ENCODE data around the gene OR5A2.
"Not testable (repeated sequence)": the region's sequence is repeated elsewhere in the genome, so short reads cannot be mapped to it uniquely, and the experiment has no call there.

OR5A2 gene

GRCh38 chr11:59401262-59401552 lies 25.0 kb downstream of the OR5A2 start:
- H3K4me3 ChIP-seq (ENCODE audit: low read depth, low read length) = no peak overlapping the region
- DNase-seq (ENCODE audit: low read depth) = no peak
- TF ChIP-seq, protein P1, sequence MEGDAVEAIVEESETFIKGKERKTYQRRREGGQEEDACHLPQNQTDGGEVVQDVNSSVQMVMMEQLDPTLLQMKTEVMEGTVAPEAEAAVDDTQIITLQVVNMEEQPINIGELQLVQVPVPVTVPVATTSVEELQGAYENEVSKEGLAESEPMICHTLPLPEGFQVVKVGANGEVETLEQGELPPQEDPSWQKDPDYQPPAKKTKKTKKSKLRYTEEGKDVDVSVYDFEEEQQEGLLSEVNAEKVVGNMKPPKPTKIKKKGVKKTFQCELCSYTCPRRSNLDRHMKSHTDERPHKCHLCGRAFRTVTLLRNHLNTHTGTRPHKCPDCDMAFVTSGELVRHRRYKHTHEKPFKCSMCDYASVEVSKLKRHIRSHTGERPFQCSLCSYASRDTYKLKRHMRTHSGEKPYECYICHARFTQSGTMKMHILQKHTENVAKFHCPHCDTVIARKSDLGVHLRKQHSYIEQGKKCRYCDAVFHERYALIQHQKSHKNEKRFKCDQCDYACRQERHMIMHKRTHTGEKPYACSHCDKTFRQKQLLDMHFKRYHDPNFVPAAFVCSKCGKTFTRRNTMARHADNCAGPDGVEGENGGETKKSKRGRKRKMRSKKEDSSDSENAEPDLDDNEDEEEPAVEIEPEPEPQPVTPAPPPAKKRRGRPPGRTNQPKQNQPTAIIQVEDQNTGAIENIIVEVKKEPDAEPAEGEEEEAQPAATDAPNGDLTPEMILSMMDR (IDR thresholded peaks at IDR 0.05; ENCODE audit: low read depth, low read length, missing control alignments) = no peak

DNA sequence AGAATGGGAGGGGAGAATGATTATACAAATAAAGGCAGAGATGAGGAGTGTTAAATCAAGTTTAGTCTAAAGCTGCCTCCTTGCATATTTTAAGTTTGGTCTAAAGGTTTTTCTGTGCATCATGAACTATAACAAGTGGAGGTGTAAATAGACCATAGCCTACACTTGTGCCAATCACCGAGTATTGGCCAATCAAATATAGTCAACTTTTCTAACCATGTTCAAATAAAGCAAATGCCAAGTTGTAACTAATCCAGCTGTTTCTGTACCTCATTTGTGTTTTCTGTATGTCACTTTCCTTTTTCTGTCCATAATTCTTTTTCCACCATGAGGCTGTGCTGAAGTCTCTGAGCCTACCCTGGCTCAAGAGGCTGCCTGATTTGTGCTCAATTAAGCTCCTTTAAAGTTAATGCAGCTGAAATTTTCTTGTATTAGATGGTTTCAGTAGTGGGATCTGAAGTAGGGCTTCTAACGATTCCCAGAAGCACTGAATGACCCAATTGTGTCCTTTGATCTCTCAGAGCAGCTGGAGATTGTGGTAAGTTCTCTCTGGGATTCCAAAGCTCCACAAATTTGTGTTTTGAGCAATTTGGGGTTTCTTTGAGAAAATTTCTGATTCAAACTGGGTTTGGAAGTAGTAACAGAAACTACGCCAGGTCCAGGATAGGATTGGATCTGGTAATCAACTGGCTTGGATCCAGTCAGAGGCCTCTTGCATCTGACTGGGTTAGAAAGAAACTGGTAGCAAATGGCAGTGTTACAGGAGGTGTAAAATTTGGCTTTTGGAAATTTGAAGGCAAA lies 25.6 kb downstream of the OR5A2 start:
- H3K4me3 ChIP-seq (ENCODE audit: low read depth, low read length) = no peak overlapping the region
- no peak for DNase-seq (ENCODE audit: low read depth)
- TF ChIP-seq, protein P1 (IDR thresholded peaks at IDR 0.05; ENCODE audit: low read depth, low read length, missing control alignments) = no peak

GRCh38 chr11:59394186-59394585 lies 32.0 kb downstream of the OR5A2 start:
- DNase-seq (ENCODE audit: low read depth) = no peak
- TF ChIP-seq, protein P1 (IDR thresholded peaks at IDR 0.05; ENCODE audit: low read depth, low read length, missing control alignments) = no peak
- H3K4me3 ChIP-seq (ENCODE audit: low read depth, low read length) = no peak overlapping the region

GRCh38 chr11:59380263-59381059 lies 45.8 kb downstream of the OR5A2 start:
- DNase-seq (ENCODE audit: low read depth) = peak; percentile 29
- TF ChIP-seq, protein P1 (IDR thresholded peaks at IDR 0.05; ENCODE audit: low read depth, low read length, missing control alignments) = no peak

DNA sequence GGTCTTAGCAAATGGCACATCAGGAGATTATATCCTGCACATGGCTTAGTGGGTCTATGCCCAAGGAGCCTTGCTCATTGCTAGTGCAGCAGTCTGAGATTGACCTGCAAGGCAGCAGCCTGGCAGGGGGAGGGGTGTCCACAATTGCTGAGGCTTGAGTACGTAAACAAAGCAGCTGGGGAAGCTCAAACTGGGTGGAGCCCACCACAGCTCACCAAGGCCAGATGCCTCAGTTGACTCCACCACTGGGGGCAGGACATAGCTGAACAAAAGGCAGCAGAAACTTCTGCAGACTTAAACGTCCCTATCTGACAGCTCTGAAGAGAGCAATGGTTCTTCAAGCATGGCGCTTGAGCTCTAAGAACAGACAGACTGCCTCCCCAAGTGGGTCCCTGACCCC lies 53.9 kb downstream of the OR5A2 start:
- not testable (repeated sequence) for DNase-seq (ENCODE audit: low read depth); H3K4me3 ChIP-seq (ENCODE audit: low read depth, low read length)

More at GRCh38 chr11:59380263-59381059, 45.8 kb downstream of the OR5A2 start:
- H3K4me3 ChIP-seq (ENCODE audit: low read depth, low read length) = no peak overlapping the region

DNA sequence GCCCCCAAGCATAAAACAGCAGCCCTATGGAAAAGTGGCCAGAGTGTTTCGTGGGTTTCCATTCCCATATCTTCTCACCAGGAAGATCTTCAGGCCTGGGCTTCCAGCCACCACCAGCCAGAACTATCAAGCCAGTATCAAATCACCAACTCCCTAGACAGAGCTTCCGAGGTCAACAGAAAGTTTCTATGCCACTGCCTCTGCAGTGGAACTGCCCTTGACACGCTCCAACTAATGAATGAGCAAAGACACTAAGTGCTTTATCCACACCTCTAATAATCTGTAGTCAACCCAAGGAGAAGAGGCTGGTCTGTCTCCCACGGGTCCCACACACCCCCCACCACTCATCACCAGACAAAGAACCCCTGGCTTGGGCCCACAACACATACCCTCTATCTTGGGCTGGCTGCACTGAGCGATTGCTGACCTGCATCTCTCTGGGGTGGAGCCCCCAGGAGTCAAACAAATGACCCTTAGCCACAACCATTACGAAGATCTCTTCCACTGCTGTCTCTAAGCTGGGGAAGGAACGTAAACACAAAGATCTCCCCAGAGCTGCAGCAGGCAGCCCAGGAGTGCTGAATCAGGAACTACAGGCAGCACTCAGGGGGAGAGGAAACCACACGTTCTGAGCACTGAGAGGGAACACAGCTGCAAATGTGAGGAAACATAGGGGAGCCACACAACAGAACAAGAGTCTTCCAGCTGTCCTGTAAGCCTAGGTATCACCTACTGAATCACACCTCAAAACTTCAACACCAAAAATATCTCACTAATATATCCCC lies 57.8 kb downstream of the OR5A2 start:
- no peak for DNase-seq (ENCODE audit: low read depth)
- TF ChIP-seq, protein P1 (IDR thresholded peaks at IDR 0.05; ENCODE audit: low read depth, low read length, missing control alignments) = no peak
- no peak overlapping the region for H3K4me3 ChIP-seq (ENCODE audit: low read depth, low read length)
